ENCODE measurements around the gene CACNA1F. TPM values are rescaled to one million over a fixed set of nuclear protein-coding genes. Genes with fewer than 3 reads are reported as not detected.

CACNA1F gene
- total and polyA plus RNA-seq, 8 donors: 0.06 to 6.1 (median 0.27) TPM; not detected in 2

GRCh38 chrX:49177873-49178480, 55.2 kb downstream of the CACNA1F start:
- no peak for TF ChIP-seq POLR2A (IDR thresholded peaks at IDR 0.05)
- no peak for TF ChIP-seq POLR2AphosphoS5 (IDR thresholded peaks at IDR 0.05)
- no peak for TF ChIP-seq EP300 (IDR thresholded peaks at IDR 0.05)
- TF ChIP-seq CTCF (IDR thresholded peaks at IDR 0.05): no peak
- Histone ChIP-seq H3K9me3 (peaks cover 0 to 5% (median 0%) of the 10 kb centered on the region in 4 donors), H3K27me3 (no peaks in the 10 kb centered on the region), H3K4me1 (peaks cover 2 to 44% (median 21%) of the 10 kb centered on the region in 4 donors), H3K4me3 (no peak overlapping the region), H3K36me3 (peaks cover under 1 to 66% (median 64%) of the 10 kb centered on the region in 4 donors), H3K27ac (peak overlapping the region in 2 of 5 donors; percentile 75 to 77)
- intact Hi-C loops (cut with DNase I; ENCODE audit: low total_unique reads): no loop called here
- WGBS, 5 donors: 80 to 92% (median 89%) methylated on average over 7 to 23 of the region's 23 CpGs
- no peak for DNase-seq

GRCh38 chrX:49177338-49177833, 55.8 kb downstream of the CACNA1F start:
- no peak for TF ChIP-seq POLR2AphosphoS5 (IDR thresholded peaks at IDR 0.05)
- TF ChIP-seq POLR2A (IDR thresholded peaks at IDR 0.05): no peak
- TF ChIP-seq CTCF (IDR thresholded peaks at IDR 0.05): no peak
- TF ChIP-seq EP300 (IDR thresholded peaks at IDR 0.05): no peak
- Histone ChIP-seq H3K36me3 (peaks cover 0 to 62% (median 60%) of the 10 kb centered on the region in 4 donors), H3K9me3 (peaks cover 0 to 5% (median 0%) of the 10 kb centered on the region in 4 donors), H3K4me3 (no peak overlapping the region), H3K27ac (peak overlapping the region; percentile 55 to 77 (median 67)), H3K4me1 (peaks cover 4 to 47% (median 26%) of the 10 kb centered on the region in 4 donors), H3K27me3 (no peaks in the 10 kb centered on the region)
- WGBS, 5 donors: 37 to 65% (median 47%) methylated on average over 3 to 4 of the region's 4 CpGs
- intact Hi-C loops (cut with DNase I; ENCODE audit: low total_unique reads): no loop called here
- DNase-seq: peak in 1 of 2 donors; percentile 62

GRCh38 chrX:49176421-49177326, 56.5 kb downstream of the CACNA1F start:
- H3K27me3 ChIP-seq: no peaks in the 10 kb centered on the region
- H3K36me3 ChIP-seq: peaks cover 0 to 61% (median 54%) of the 10 kb centered on the region in 4 donors
- TF ChIP-seq CTCF (IDR thresholded peaks at IDR 0.05): no peak
- no peak for TF ChIP-seq EP300 (IDR thresholded peaks at IDR 0.05)
- no peak for TF ChIP-seq POLR2AphosphoS5 (IDR thresholded peaks at IDR 0.05)
- no peak for TF ChIP-seq POLR2A (IDR thresholded peaks at IDR 0.05)
- no peak overlapping the region for H3K4me3 ChIP-seq
- WGBS, 5 donors: 33 to 57% (median 52%) methylated on average over 9 to 27 of the region's 27 CpGs
- H3K27ac ChIP-seq: peak overlapping the region; percentile 55 to 77 (median 67)
- intact Hi-C loops (cut with DNase I; ENCODE audit: low total_unique reads): no loop called here
- DNase-seq: peak in 1 of 2 donors; percentile 36
- H3K4me1 ChIP-seq: peaks cover 4 to 47% (median 27%) of the 10 kb centered on the region in 4 donors
- H3K9me3 ChIP-seq: peaks cover 0 to 8% (median under 1%) of the 10 kb centered on the region in 4 donors

Measured in stomach (tissue), 9 donors.